ENCODE measurements around the gene TSPAN19. TPM values are rescaled to one million over a fixed set of nuclear protein-coding genes. Genes with fewer than 3 reads are reported as not detected.
A peak's percentile ranks its signal among the peaks of the same experiment; 100 is the strongest.

Gene TSPAN19
- total RNA-seq, 5 donors from 2014 or later (not counting 1 experiment from before 2014, with no cell fraction given) = not detected

GRCh38 chr12:84995641-84996040, 40.4 kb downstream of the TSPAN19 start:
- peaks cover 2 to 8% (median 4%) of the 10 kb centered on the region in 3 donors for H3K9me3 Mint-ChIP-seq
- Histone ChIP-seq H3K4me1 (ENCODE audit: control insufficient read depth in 1 of 2, extremely low read depth in 1 of 2, insufficient read depth in 2 of 2, low read length in 2 of 2) (peaks cover 0 to 9% of the 10 kb centered on the region in 2 experiments), H3K27ac (ENCODE audit: low read length) (no peak overlapping the region), H3K9me3 (no peaks in the 10 kb centered on the region), H3K27me3 (replicated peaks in 1 of 2; ENCODE audit: control insufficient read depth in 2 of 2, extremely low read depth in 1 of 2, insufficient read depth in 2 of 2, low read length in 1 of 2) (no peaks in the 10 kb centered on the region), H3K36me3 (ENCODE audit: control insufficient read depth in 2 of 2, extremely low read depth in 1 of 2, insufficient read depth in 1 of 2, low read length in 1 of 2) (no peaks in the 10 kb centered on the region), H3K4me3 (ENCODE audit: control insufficient read depth in 1 of 2, extremely low read depth in 1 of 2, low read length in 1 of 2) (no peak overlapping the region)
- no peak overlapping the region for H3K4me3 Mint-ChIP-seq
- no peak overlapping the region for H3K27ac Mint-ChIP-seq
- H3K4me1 Mint-ChIP-seq = peaks cover 4 to 14% (median 9%) of the 10 kb centered on the region in 3 donors
- ATAC-seq (replicated peaks in 1 of 4) (no peak), DNase-seq (no peak)
- H3K36me3 Mint-ChIP-seq = no peaks in the 10 kb centered on the region
- no CpG with 5 or more reads among the region's 2 CpGs for WGBS (ENCODE audit: insufficient coverage)
- ChIA-PET CTCF (interaction anchor here in 1 of 2 donors (0.5 to 0.7 kb wide), 2 partner anchors 21 to 1991 kb away, joined by 4 read pairs; no protein-coding TSS in a partner anchor), POLR2A (no interaction called here)
- no peaks in the 10 kb centered on the region for H3K27me3 Mint-ChIP-seq

- Mint-ChIP-seq H3K4me3 (peak overlapping the region in 1 of 3 donors; percentile 2), H3K4me1 (peaks cover 4 to 14% (median 9%) of the 10 kb centered on the region in 3 donors), H3K36me3 (no peaks in the 10 kb centered on the region), H3K27ac (no peak overlapping the region), H3K9me3 (peaks cover 2 to 5% (median 4%) of the 10 kb centered on the region in 3 donors), H3K27me3 (no peaks in the 10 kb centered on the region)
- DNase-seq (peak in 9 of 35 experiments; percentile 1 to 21 (median 8)), ATAC-seq (replicated peaks in 1 of 4) (peak in 2 of 4 experiments; percentile 42 to 77)
- ChIA-PET CTCF (no interaction called here), POLR2A (no interaction called here)
- Histone ChIP-seq H3K4me1 (ENCODE audit: control insufficient read depth in 1 of 2, extremely low read depth in 1 of 2, insufficient read depth in 2 of 2, low read length in 2 of 2) (peaks cover 0 to 9% of the 10 kb centered on the region in 2 experiments), H3K27ac (ENCODE audit: low read length) (no peak overlapping the region), H3K9me3 (no peaks in the 10 kb centered on the region), H3K27me3 (replicated peaks in 1 of 2; ENCODE audit: control insufficient read depth in 2 of 2, extremely low read depth in 1 of 2, insufficient read depth in 2 of 2, low read length in 1 of 2) (no peaks in the 10 kb centered on the region), H3K4me3 (ENCODE audit: control insufficient read depth in 1 of 2, extremely low read depth in 1 of 2, low read length in 1 of 2) (no peak overlapping the region), H3K36me3 (ENCODE audit: control insufficient read depth in 2 of 2, extremely low read depth in 1 of 2, insufficient read depth in 1 of 2, low read length in 1 of 2) (no peaks in the 10 kb centered on the region)
Measured at GRCh38 chr12:84994426-84994825, 41.7 kb downstream of the TSPAN19 start.

- Mint-ChIP-seq H3K9me3 (no peaks in the 10 kb centered on the region), H3K4me1 (no peaks in the 10 kb centered on the region), H3K27me3 (no peaks in the 10 kb centered on the region), H3K27ac (no peak overlapping the region), H3K36me3 (no peaks in the 10 kb centered on the region), H3K4me3 (no peak overlapping the region)
- Histone ChIP-seq H3K4me1 (ENCODE audit: control insufficient read depth in 1 of 2, extremely low read depth in 1 of 2, insufficient read depth in 2 of 2, low read length in 2 of 2) (no peaks in the 10 kb centered on the region), H3K36me3 (ENCODE audit: control insufficient read depth in 2 of 2, extremely low read depth in 1 of 2, insufficient read depth in 1 of 2, low read length in 1 of 2) (no peaks in the 10 kb centered on the region), H3K9me3 (no peaks in the 10 kb centered on the region), H3K27me3 (replicated peaks in 1 of 2; ENCODE audit: control insufficient read depth in 2 of 2, extremely low read depth in 1 of 2, insufficient read depth in 2 of 2, low read length in 1 of 2) (no peaks in the 10 kb centered on the region), H3K4me3 (ENCODE audit: control insufficient read depth in 1 of 2, extremely low read depth in 1 of 2, low read length in 1 of 2) (no peak overlapping the region), H3K27ac (ENCODE audit: low read length) (no peak overlapping the region)
- ChIA-PET POLR2A (no interaction called here), CTCF (no interaction called here)
- 60% methylated on average over 1 of the region's 3 CpGs for WGBS (ENCODE audit: insufficient coverage)
- ATAC-seq (replicated peaks in 1 of 4) (no peak), DNase-seq (no peak)
Measured at GRCh38 chr12:84986586-84986985, 49.5 kb downstream of the TSPAN19 start.

- Histone ChIP-seq H3K9me3 (no peaks in the 10 kb centered on the region), H3K27ac (ENCODE audit: low read length) (no peak overlapping the region), H3K27me3 (replicated peaks in 1 of 2; ENCODE audit: control insufficient read depth in 2 of 2, extremely low read depth in 1 of 2, insufficient read depth in 2 of 2, low read length in 1 of 2) (no peaks in the 10 kb centered on the region), H3K36me3 (ENCODE audit: control insufficient read depth in 2 of 2, extremely low read depth in 1 of 2, insufficient read depth in 1 of 2, low read length in 1 of 2) (no peaks in the 10 kb centered on the region), H3K4me3 (ENCODE audit: control insufficient read depth in 1 of 2, extremely low read depth in 1 of 2, low read length in 1 of 2) (no peak overlapping the region), H3K4me1 (ENCODE audit: control insufficient read depth in 1 of 2, extremely low read depth in 1 of 2, insufficient read depth in 2 of 2, low read length in 2 of 2) (no peaks in the 10 kb centered on the region)
- no peak for ATAC-seq (replicated peaks in 1 of 4)
- ChIA-PET POLR2A (no interaction called here), CTCF (no interaction called here)
- H3K4me1 Mint-ChIP-seq = no peaks in the 10 kb centered on the region
- H3K4me3 Mint-ChIP-seq = no peak overlapping the region
- no peak for DNase-seq
- no peaks in the 10 kb centered on the region for H3K27me3 Mint-ChIP-seq
- H3K9me3 Mint-ChIP-seq = no peaks in the 10 kb centered on the region
- no CpG with 5 or more reads among the region's 2 CpGs for WGBS (ENCODE audit: insufficient coverage)
- H3K36me3 Mint-ChIP-seq = no peaks in the 10 kb centered on the region
- no peak overlapping the region for H3K27ac Mint-ChIP-seq
Measured at GRCh38 chr12:84986117-84986516, 50.0 kb downstream of the TSPAN19 start.

- no peaks in the 10 kb centered on the region for H3K9me3 Mint-ChIP-seq
- H3K36me3 Mint-ChIP-seq = no peaks in the 10 kb centered on the region
- H3K27me3 ChIP-seq (replicated peaks in 1 of 2; ENCODE audit: control insufficient read depth in 2 of 2, extremely low read depth in 1 of 2, insufficient read depth in 2 of 2, low read length in 1 of 2) = no peaks in the 10 kb centered on the region
- DNase-seq = no peak
- H3K4me3 Mint-ChIP-seq = no peak overlapping the region
- no peaks in the 10 kb centered on the region for H3K36me3 ChIP-seq (ENCODE audit: control insufficient read depth in 2 of 2, extremely low read depth in 1 of 2, insufficient read depth in 1 of 2, low read length in 1 of 2)
- 80% methylated on average over 1 of the region's 3 CpGs for WGBS (ENCODE audit: insufficient coverage)
- H3K27me3 Mint-ChIP-seq = no peaks in the 10 kb centered on the region
- no peak overlapping the region for H3K27ac Mint-ChIP-seq
- no peaks in the 10 kb centered on the region for H3K4me1 Mint-ChIP-seq
- ATAC-seq (replicated peaks in 1 of 4) = no peak
- no peak overlapping the region for H3K27ac ChIP-seq (ENCODE audit: low read length)
- H3K4me3 ChIP-seq (ENCODE audit: control insufficient read depth in 1 of 2, extremely low read depth in 1 of 2, low read length in 1 of 2) = no peak overlapping the region
- H3K4me1 ChIP-seq (ENCODE audit: control insufficient read depth in 1 of 2, extremely low read depth in 1 of 2, insufficient read depth in 2 of 2, low read length in 2 of 2) = no peaks in the 10 kb centered on the region
- ChIA-PET CTCF (no interaction called here), POLR2A (no interaction called here)
- no peaks in the 10 kb centered on the region for H3K9me3 ChIP-seq
Measured at GRCh38 chr12:84983289-84983688, 52.8 kb downstream of the TSPAN19 start.

GRCh38 chr12:84982888-84983287, 53.2 kb downstream of the TSPAN19 start:
- Histone ChIP-seq H3K36me3 (ENCODE audit: control insufficient read depth in 2 of 2, extremely low read depth in 1 of 2, insufficient read depth in 1 of 2, low read length in 1 of 2) (no peaks in the 10 kb centered on the region), H3K9me3 (no peaks in the 10 kb centered on the region), H3K4me1 (ENCODE audit: control insufficient read depth in 1 of 2, extremely low read depth in 1 of 2, insufficient read depth in 2 of 2, low read length in 2 of 2) (no peaks in the 10 kb centered on the region), H3K27me3 (replicated peaks in 1 of 2; ENCODE audit: control insufficient read depth in 2 of 2, extremely low read depth in 1 of 2, insufficient read depth in 2 of 2, low read length in 1 of 2) (no peaks in the 10 kb centered on the region), H3K4me3 (ENCODE audit: control insufficient read depth in 1 of 2, extremely low read depth in 1 of 2, low read length in 1 of 2) (no peak overlapping the region), H3K27ac (ENCODE audit: low read length) (no peak overlapping the region)
- Mint-ChIP-seq H3K27me3 (no peaks in the 10 kb centered on the region), H3K9me3 (no peaks in the 10 kb centered on the region), H3K4me1 (no peaks in the 10 kb centered on the region), H3K36me3 (no peaks in the 10 kb centered on the region), H3K4me3 (no peak overlapping the region), H3K27ac (no peak overlapping the region)
- DNase-seq (no peak), ATAC-seq (replicated peaks in 1 of 4) (no peak)
- ChIA-PET POLR2A (no interaction called here), CTCF (no interaction called here)
- no CpG with 5 or more reads among the region's 1 CpG for WGBS (ENCODE audit: insufficient coverage)

- no peaks in the 10 kb centered on the region for H3K27me3 ChIP-seq (replicated peaks in 1 of 2; ENCODE audit: control insufficient read depth in 2 of 2, extremely low read depth in 1 of 2, insufficient read depth in 2 of 2, low read length in 1 of 2)
- CTCF ChIA-PET = no interaction called here
- ATAC-seq (replicated peaks in 1 of 4) = no peak
- WGBS (ENCODE audit: insufficient coverage) = no CpG with 5 or more reads among the region's 1 CpG
- Mint-ChIP-seq H3K9me3 (peaks cover 0 to 4% (median 0%) of the 10 kb centered on the region in 3 donors), H3K4me1 (no peaks in the 10 kb centered on the region), H3K36me3 (no peaks in the 10 kb centered on the region), H3K27me3 (no peaks in the 10 kb centered on the region), H3K27ac (no peak overlapping the region), H3K4me3 (no peak overlapping the region)
- no peak overlapping the region for H3K27ac ChIP-seq (ENCODE audit: low read length)
- H3K4me1 ChIP-seq (ENCODE audit: control insufficient read depth in 1 of 2, extremely low read depth in 1 of 2, insufficient read depth in 2 of 2, low read length in 2 of 2) = no peaks in the 10 kb centered on the region
- no peak overlapping the region for H3K4me3 ChIP-seq (ENCODE audit: control insufficient read depth in 1 of 2, extremely low read depth in 1 of 2, low read length in 1 of 2)
- no peaks in the 10 kb centered on the region for H3K9me3 ChIP-seq
- no peak for DNase-seq
- H3K36me3 ChIP-seq (ENCODE audit: control insufficient read depth in 2 of 2, extremely low read depth in 1 of 2, insufficient read depth in 1 of 2, low read length in 1 of 2) = no peaks in the 10 kb centered on the region
- POLR2A ChIA-PET = interaction anchor here in 1 of 2 donors (0.6 kb wide), 1 partner anchor 98 kb away, joined by 3 read pairs; no protein-coding TSS in a partner anchor
Measured at GRCh38 chr12:84978921-84979320, 57.2 kb downstream of the TSPAN19 start.
